Neuronal stem cell (in vitro differentiated cells): ENCODE measurements around the gene TPRG1.

Experiments used
- DNase-seq: peaks from one replicate; pipeline ENCODE4 v3.0.0-alpha.2; 2013; ENCODE audit warnings: low spot score
- H2AFZ ChIP-seq: one replicate; pipeline ENCODE4 v1.6.1; 2013; ENCODE audit warnings: mild to moderate bottlenecking, low read length, inconsistent platforms
- H2AK5ac ChIP-seq: 2 replicates; pipeline ENCODE4 v1.6.1; 2013; ENCODE audit warnings: low read depth, mild to moderate bottlenecking, inconsistent platforms, low read length, moderate library complexity, mixed read lengths
- H2BK120ac ChIP-seq: 2 replicates; pipeline ENCODE4 v1.6.1; 2013; ENCODE audit warnings: low read depth, mild to moderate bottlenecking, inconsistent platforms, low read length, moderate library complexity, mixed read lengths
- H2BK12ac ChIP-seq: one replicate; pipeline ENCODE4 v1.6.1; 2013; ENCODE audit warnings: low read length, inconsistent platforms
- H2BK15ac ChIP-seq: 2 replicates; pipeline ENCODE4 v1.6.1; 2013; ENCODE audit warnings: mild to moderate bottlenecking, low read length, inconsistent platforms, mixed read lengths
- H2BK5ac ChIP-seq: one replicate; pipeline ENCODE4 v1.6.1; 2013; ENCODE audit warnings: inconsistent platforms, mild to moderate bottlenecking, low read length, moderate library complexity
- H3K14ac ChIP-seq: one replicate; pipeline ENCODE4 v1.6.1; 2013; ENCODE audit warnings: low read length, inconsistent platforms
- H3K18ac ChIP-seq: 2 replicates; pipeline ENCODE4 v1.6.1; 2013; ENCODE audit warnings: low read length, inconsistent platforms
- H3K23ac ChIP-seq: 2 replicates; pipeline ENCODE4 v1.6.1; 2013; ENCODE audit warnings: low read depth, mild to moderate bottlenecking, mixed read lengths, low read length, inconsistent platforms; ENCODE audit not compliant: poor library complexity
- H3K27ac ChIP-seq: replicated peaks from 3 replicates; pipeline ENCODE4 v1.5.1; 2013; ENCODE audit warnings: low read length, inconsistent platforms
- H3K27me3 ChIP-seq, 3 experiments: 2 replicates each; pipeline ENCODE4 v1.6.1; 2013; ENCODE audit warnings: low read length in 3 of 3, mild to moderate bottlenecking in 2 of 3, inconsistent platforms in 1 of 3, low read depth in 1 of 3, mixed read lengths in 1 of 3, moderate library complexity in 1 of 3; ENCODE audit not compliant: control insufficient read depth in 3 of 3, insufficient read depth in 3 of 3
- H3K36me3 ChIP-seq, 2 donors: replicated peaks in 1 of 2; 2 replicates each; pipeline ENCODE4 v1.6.1; 2013; ENCODE audit warnings: low read length in 2 of 2; ENCODE audit not compliant: control insufficient read depth in 2 of 2, insufficient read depth in 2 of 2
- H3K4ac ChIP-seq: 2 replicates; pipeline ENCODE4 v1.6.1; 2013; ENCODE audit warnings: inconsistent platforms, mild to moderate bottlenecking, low read length, moderate library complexity
- H3K4me1 ChIP-seq, 2 donors: 1 replicate in 1 of 2; 2 replicates in 1 of 2; pipeline ENCODE4 v1.6.1; 2013; ENCODE audit warnings: low read length in 2 of 2, low read depth in 1 of 2; ENCODE audit not compliant: control insufficient read depth in 2 of 2, insufficient read depth in 1 of 2
- H3K4me2 ChIP-seq: one replicate; pipeline ENCODE4 v1.6.1; 2013; ENCODE audit warnings: mild to moderate bottlenecking, low read length, inconsistent platforms; ENCODE audit not compliant: insufficient read depth, poor library complexity, severe bottlenecking
- H3K4me3 ChIP-seq, 2 donors: 2 replicates each; pipeline ENCODE4 v1.5.1; 2013; ENCODE audit warnings: low read length in 2 of 2, mild to moderate bottlenecking in 2 of 2, inconsistent platforms in 1 of 2, moderate library complexity in 1 of 2
- H3K79me1 ChIP-seq: one replicate; pipeline ENCODE4 v1.6.1; 2013; ENCODE audit warnings: low read depth, mild to moderate bottlenecking, inconsistent platforms, low read length, moderate library complexity
- H3K9ac ChIP-seq: one replicate; pipeline ENCODE4 v1.6.1; 2013; ENCODE audit warnings: mild to moderate bottlenecking, low read depth, low read length, inconsistent platforms; ENCODE audit not compliant: poor library complexity
- H3K9me3 ChIP-seq, 2 donors: replicated peaks in 1 of 2; 2 replicates each; pipeline versions ENCODE3 to v1.6.1; 2013; ENCODE audit warnings: low read length in 2 of 2, mild to moderate bottlenecking in 2 of 2, inconsistent platforms in 1 of 2, low read depth in 1 of 2, mixed read lengths in 1 of 2, moderate library complexity in 1 of 2; ENCODE audit not compliant: control insufficient read depth in 2 of 2, insufficient read depth in 1 of 2
- H4K8ac ChIP-seq: one replicate; pipeline ENCODE4 v1.6.1; 2013; ENCODE audit warnings: low read depth, mild to moderate bottlenecking, inconsistent platforms, low read length, moderate library complexity
- H4K91ac ChIP-seq: one replicate; pipeline ENCODE4 v1.6.1; 2013; ENCODE audit warnings: low read length, low read depth, mild to moderate bottlenecking, inconsistent platforms; ENCODE audit not compliant: poor library complexity
- WGBS, 2 donors: extraction: QIAGEN DNeasy Blood & Tissue Kit; methylation state at CpG; one replicate each; pipeline ENCODE4 v1.1.7; 2013; ENCODE audit warnings: missing lambda C conversion rate in 2 of 2, mixed read lengths in 1 of 2; ENCODE audit not compliant: insufficient read length in 2 of 2, insufficient replicate concordance in 1 of 2; ENCODE audit errors: extremely low coverage in 2 of 2; 5-methylcytosine and 5-hydroxymethylcytosine counted together

TPRG1 gene

DNA sequence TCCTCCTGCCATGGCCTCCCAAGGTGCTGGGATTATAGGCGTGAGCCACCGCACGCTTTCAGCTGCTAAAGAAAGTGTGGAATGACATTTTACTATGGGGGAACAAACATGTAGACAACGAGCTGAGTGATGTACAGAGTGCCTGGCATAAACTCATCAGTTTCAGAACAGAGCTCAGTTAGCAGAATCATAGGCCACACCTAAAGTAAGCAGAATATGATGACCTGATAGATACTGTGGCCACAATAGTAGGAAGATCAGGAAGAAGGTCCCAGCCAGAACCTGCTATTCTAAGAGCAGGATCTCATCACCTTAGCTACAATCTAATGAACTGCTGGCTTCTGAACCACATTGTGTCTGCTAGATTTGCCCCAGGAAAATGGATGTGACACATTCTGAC lies 158.3 kb downstream of the TPRG1 start:
- H4K8ac ChIP-seq, result no peak overlapping the region
- DNase-seq, result no peak
- H2BK120ac ChIP-seq, result no peak overlapping the region
- no peaks in the 10 kb centered on the region for H3K36me3 ChIP-seq
- no peak overlapping the region for H3K4me2 ChIP-seq
- no peak overlapping the region for H2BK12ac ChIP-seq
- no peak overlapping the region for H3K4me3 ChIP-seq
- H3K14ac ChIP-seq, result no peak overlapping the region
- no peak overlapping the region for H2BK15ac ChIP-seq
- no peak overlapping the region for H3K23ac ChIP-seq
- no peaks in the 10 kb centered on the region for H3K9me3 ChIP-seq
- no peak overlapping the region for H3K18ac ChIP-seq
- H2AK5ac ChIP-seq, result no peak overlapping the region
- H3K4me1 ChIP-seq, result no peaks in the 10 kb centered on the region
- no peak overlapping the region for H3K27ac ChIP-seq
- no CpG with 5 or more reads among the region's 4 CpGs for WGBS, 2 donors
- no peak overlapping the region for H2BK5ac ChIP-seq
- no peak overlapping the region for H3K4ac ChIP-seq
- no peaks in the 10 kb centered on the region for H3K27me3 ChIP-seq
- H2AFZ ChIP-seq, result no peak overlapping the region
- H3K79me1 ChIP-seq, result no peaks in the 10 kb centered on the region
- H3K9ac ChIP-seq, result no peak overlapping the region
- H4K91ac ChIP-seq, result no peak overlapping the region

DNA sequence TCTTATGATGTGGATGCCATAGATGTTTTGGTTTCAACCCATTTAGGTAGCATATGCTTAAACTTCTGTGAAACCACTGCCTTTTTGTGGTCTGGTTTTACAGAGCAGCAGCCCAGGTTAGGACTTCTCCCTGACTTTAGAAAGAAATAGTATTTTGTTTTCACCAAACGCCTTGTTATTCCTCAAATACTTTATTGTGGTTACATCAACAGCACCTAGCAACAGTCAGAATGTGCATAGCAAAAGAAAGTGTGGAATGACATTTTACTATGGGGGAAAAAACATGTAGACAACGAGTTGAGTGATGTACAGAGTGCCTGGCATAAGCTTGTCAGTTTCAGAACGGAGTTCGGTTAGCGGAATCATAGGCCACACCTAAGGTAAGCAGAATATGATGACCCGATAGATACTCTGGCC lies 159.2 kb downstream of the TPRG1 start:
- H3K36me3 ChIP-seq, result no peaks in the 10 kb centered on the region
- H4K91ac ChIP-seq, result no peak overlapping the region
- H3K4me1 ChIP-seq, result no peaks in the 10 kb centered on the region
- no peak overlapping the region for H3K4ac ChIP-seq
- no peak overlapping the region for H3K4me2 ChIP-seq
- no peak overlapping the region for H3K4me3 ChIP-seq
- no peak overlapping the region for H3K14ac ChIP-seq
- H3K23ac ChIP-seq, result no peak overlapping the region
- no peak overlapping the region for H3K9ac ChIP-seq
- H3K18ac ChIP-seq, result no peak overlapping the region
- no peak overlapping the region for H2AFZ ChIP-seq
- no CpG with 5 or more reads among the region's 6 CpGs for WGBS, 2 donors
- no peaks in the 10 kb centered on the region for H3K27me3 ChIP-seq
- no peak overlapping the region for H2BK5ac ChIP-seq
- no peaks in the 10 kb centered on the region for H3K79me1 ChIP-seq
- no peak overlapping the region for H2BK120ac ChIP-seq
- H3K9me3 ChIP-seq, result no peaks in the 10 kb centered on the region
- no peak overlapping the region for H2AK5ac ChIP-seq
- H2BK15ac ChIP-seq, result no peak overlapping the region
- no peak for DNase-seq
- H3K27ac ChIP-seq, result no peak overlapping the region
- no peak overlapping the region for H2BK12ac ChIP-seq
- H4K8ac ChIP-seq, result no peak overlapping the region

DNA sequence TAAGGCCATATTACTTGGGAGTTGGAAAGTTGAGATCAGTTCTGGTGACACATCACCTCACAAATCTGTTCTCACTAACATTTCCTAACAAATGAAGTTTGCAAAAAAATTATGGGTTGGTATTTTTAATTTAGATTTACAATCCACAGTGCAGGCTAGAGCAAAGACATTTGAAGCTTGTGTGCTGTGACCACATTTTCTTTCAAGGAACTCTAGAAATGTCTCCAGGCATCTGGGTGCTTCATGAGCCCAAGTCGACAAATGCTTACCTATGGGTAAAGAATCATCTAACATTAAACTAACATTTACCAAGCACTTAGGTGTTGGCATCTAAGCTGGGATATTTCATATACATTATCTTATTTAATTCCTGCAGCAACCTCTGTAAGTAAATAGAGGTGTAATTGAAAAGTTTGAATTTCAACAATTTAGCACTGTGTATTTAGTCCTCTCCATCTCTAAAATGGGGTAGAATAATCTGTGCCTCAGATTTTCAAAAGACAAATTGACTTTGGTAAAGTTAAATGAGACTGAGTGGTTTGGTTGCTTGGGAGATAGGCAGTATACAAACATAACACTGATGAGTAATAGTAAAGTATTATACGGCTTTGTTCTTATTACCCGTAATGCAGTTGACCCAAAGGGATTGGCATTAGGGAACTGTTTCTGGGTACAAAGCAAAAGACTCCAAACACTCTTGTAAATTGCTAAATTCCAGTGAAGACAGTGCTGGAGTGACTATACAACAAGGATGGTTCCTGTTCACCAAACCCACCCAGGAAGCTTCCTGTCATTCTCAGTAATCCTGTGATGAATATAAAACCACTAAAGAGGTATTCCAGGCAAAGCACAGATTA lies 162.5 kb downstream of the TPRG1 start:
- H4K8ac ChIP-seq, result no peak overlapping the region
- no peak overlapping the region for H2AFZ ChIP-seq
- no peaks in the 10 kb centered on the region for H3K36me3 ChIP-seq
- no peak for DNase-seq
- no peak overlapping the region for H4K91ac ChIP-seq
- no peaks in the 10 kb centered on the region for H3K9me3 ChIP-seq
- H3K27ac ChIP-seq, result no peak overlapping the region
- H3K4me3 ChIP-seq, result no peak overlapping the region
- H3K14ac ChIP-seq, result no peak overlapping the region
- no peak overlapping the region for H3K18ac ChIP-seq
- no peak overlapping the region for H2AK5ac ChIP-seq
- no peaks in the 10 kb centered on the region for H3K79me1 ChIP-seq
- no peak overlapping the region for H3K4me2 ChIP-seq
- H2BK12ac ChIP-seq, result no peak overlapping the region
- no peak overlapping the region for H2BK15ac ChIP-seq
- no peak overlapping the region for H3K4ac ChIP-seq
- no peak overlapping the region for H3K9ac ChIP-seq
- H3K4me1 ChIP-seq, result peaks cover 0 to 1% of the 10 kb centered on the region in 2 donors
- no CpG with 5 or more reads among the region's 3 CpGs for WGBS, 2 donors
- H3K27me3 ChIP-seq, result no peaks in the 10 kb centered on the region
- no peak overlapping the region for H3K23ac ChIP-seq
- H2BK120ac ChIP-seq, result no peak overlapping the region
- no peak overlapping the region for H2BK5ac ChIP-seq

DNA sequence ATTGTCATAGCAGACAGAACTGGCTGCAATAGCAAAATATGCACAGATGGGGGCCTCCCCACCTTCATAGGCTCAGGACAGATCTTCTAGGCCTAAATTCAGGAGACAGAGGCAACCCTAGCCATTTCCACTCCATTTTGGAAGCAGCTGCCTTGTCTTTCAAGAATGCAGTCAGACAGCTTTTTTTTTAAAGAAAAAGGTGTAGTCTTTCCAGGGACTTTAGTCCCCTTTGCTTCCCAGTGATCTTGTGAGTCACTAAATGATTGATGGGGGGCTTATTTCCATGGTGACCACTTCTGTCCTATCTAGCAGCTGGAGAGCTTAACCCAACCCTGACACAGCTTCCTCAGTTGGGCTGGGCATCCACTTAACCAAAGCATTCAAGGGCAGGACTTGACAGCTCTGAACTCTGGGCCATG lies 165.9 kb downstream of the TPRG1 start:
- Histone ChIP-seq H3K23ac (no peak overlapping the region), H3K79me1 (no peaks in the 10 kb centered on the region), H3K4me2 (no peak overlapping the region), H3K36me3 (no peaks in the 10 kb centered on the region), H4K91ac (no peak overlapping the region), H3K4ac (no peak overlapping the region), H3K4me3 (no peak overlapping the region), H2BK5ac (no peak overlapping the region), H3K14ac (no peak overlapping the region), H2BK120ac (no peak overlapping the region), H3K27ac (no peak overlapping the region), H3K18ac (no peak overlapping the region), H2BK15ac (no peak overlapping the region), H3K9ac (no peak overlapping the region), H2BK12ac (no peak overlapping the region), H4K8ac (no peak overlapping the region), H3K9me3 (no peaks in the 10 kb centered on the region), H2AFZ (no peak overlapping the region), H2AK5ac (no peak overlapping the region), H3K4me1 (peaks cover 0 to 1% of the 10 kb centered on the region in 2 donors), H3K27me3 (no peaks in the 10 kb centered on the region)
- DNase-seq, result no peak
